Measurements from ENCODE around the gene SLC9A5. TPM values are rescaled to one million over a fixed set of nuclear protein-coding genes. Genes with fewer than 3 reads are reported as not detected.

SLC9A5 gene
- total and polyA plus RNA-seq, 9 of the 15 experiments (the other 6 are each of a cell fraction or from before 2014, with no cell fraction given), result 0.06 to 3.1 (median 1.2) TPM

- TF ChIP-seq CCAR2 (IDR thresholded peaks at IDR 0.05; ENCODE audit: low read depth, low read length) (no peak), ARNT (IDR thresholded peaks at IDR 0.05) (no peak), PATZ1 (CRISPR knock-in tag; IDR thresholded peaks at IDR 0.05; ENCODE audit: borderline replicate concordance) (no peak), CHCHD3 (CRISPR knock-in tag; IDR thresholded peaks at IDR 0.05) (no peak), BHLHE40 (IDR thresholded peaks at IDR 0.05; ENCODE audit: low read length) (peak; percentile 86), SUPT5H (IDR thresholded peaks at IDR 0.05) (peak; percentile 63), HNRNPLL (IDR thresholded peaks at IDR 0.05; ENCODE audit: low read depth, low read length, poor library complexity, severe bottlenecking) (no peak), STAT5A (IDR thresholded peaks at IDR 0.05; ENCODE audit: borderline replicate concordance, low read length) (peak; percentile 19; the same call in 1 of the 2 replicates), MXD1 (CRISPR knock-in tag; IDR thresholded peaks at IDR 0.05; ENCODE audit: borderline replicate concordance, poor library complexity, severe bottlenecking) (no peak), BCLAF1 (IDR thresholded peaks at IDR 0.05; ENCODE audit: borderline replicate concordance in 1 of 2, control insufficient read depth in 1 of 2, low read depth in 2 of 2, low read length in 1 of 2) (peak in 1 of 2 experiments; percentile 90; a peak in 2 of 4 replicates), E2F4 (CRISPR knock-in tag; IDR thresholded peaks at IDR 0.05; ENCODE audit: low read depth) (no peak), ZNF175 (CRISPR knock-in tag; IDR thresholded peaks at IDR 0.05; ENCODE audit: low read depth) (peak; percentile 68; the same call in 1 of the 2 replicates), TAF15 (IDR thresholded peaks at IDR 0.05; ENCODE audit: low read depth, low read length) (no peak), PYGO2 (tag; IDR thresholded peaks at IDR 0.05) (no peak), NUFIP1 (IDR thresholded peaks at IDR 0.05; ENCODE audit: partially characterized antibody) (no peak), ZKSCAN1 (IDR thresholded peaks at IDR 0.05; ENCODE audit: low read depth, low read length) (peak; percentile 57; the same call in 1 of the 2 replicates), ZFP36 (IDR thresholded peaks at IDR 0.05; ENCODE audit: low read depth, low read length, partially characterized antibody) (peak; percentile 37), ZNF830 (CRISPR knock-in tag; IDR thresholded peaks at IDR 0.05) (no peak), CBFA2T2 (conservative IDR thresholded peaks at IDR 0.05) (no peak)
Measured at GRCh38 chr16:67279296-67280089, 30.7 kb downstream of the SLC9A5 start, which contains the start of gene PLEKHG4 (continued).

Measured in K562 (cell line).